SIG-M5 (cell line): Measurements from ENCODE around the gene RNF166.

Experiments
- DNase-seq: peaks from one replicate; lab custom pipeline; 2025; lab: John Stamatoyannopoulos, UW

RNF166 gene

GRCh38 chr16:88706229-88706964, at the start of gene RNF166, which contains the start of gene CTU2:
TSS of gene RNF166 (minus strand) at chr16:88706408. CDS start at chr16:88706325, 83 bp downstream.
TSS of gene CTU2 (plus strand) at chr16:88706503. CDS start at chr16:88706531, 28 bp downstream.
- no peak for DNase-seq

- no peak for DNase-seq
These were observed 48.9 kb upstream of the RNF166 start for GRCh38 chr16:88754912-88755744.

DNA sequence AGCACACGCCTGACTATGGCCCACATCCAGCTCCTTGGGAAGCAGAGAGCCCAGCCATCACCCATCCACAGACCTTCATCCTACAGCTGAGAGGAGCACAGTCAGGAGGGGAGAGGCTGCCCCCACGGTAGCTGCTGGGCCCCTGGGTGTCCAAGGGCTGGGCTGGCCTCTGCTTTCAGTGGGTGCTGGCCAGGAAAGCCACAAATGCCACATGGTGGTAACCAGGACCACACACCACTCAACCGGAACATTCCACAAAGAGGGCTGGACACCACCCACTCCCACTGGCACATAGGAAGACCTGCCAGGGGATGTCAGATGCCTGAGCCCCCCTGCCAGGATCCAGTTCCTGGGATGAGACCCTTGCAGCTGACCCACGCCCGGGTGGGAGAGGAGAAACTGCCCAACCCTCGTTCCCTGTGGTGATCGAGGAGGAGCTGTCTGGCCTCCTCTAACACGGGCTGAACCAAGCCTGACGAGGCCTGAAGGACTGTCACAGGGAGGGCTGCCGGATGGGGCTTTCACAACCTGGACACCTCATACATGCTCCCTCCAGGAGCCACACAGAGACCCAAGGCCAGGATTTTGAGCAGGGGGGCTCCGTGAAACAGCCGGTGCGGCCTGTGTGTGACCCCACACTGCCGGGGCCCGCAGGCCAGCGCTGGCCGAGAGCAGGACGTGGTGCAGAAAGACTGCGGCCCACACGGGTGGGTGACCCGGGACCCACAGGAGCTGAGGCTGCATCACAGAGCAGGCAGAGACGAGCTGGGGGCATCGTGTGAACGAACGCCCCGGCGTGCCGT, 48.1 kb upstream of the RNF166 start:
- DNase-seq = no peak

DNA sequence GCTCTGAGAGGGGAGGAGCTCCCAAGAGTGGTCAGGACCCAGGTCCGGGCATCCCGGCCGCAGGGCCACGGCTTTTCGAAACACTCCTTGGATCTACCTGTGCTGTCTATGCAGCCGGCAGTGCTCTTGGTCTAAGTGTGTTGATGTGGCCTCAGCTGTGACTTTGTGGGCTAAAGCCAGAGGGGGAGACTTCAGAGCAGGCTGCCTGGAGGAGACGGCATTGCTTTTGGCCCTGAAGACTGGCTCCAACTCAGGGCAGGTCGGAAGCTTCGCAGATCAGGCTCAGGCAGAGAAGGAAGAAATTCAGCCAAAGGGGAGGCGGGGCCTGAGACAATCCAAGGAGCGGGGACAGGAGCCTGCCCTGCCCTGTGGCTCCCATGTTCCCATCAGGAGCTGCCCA, 47.4 kb upstream of the RNF166 start:
- no peak for DNase-seq

- DNase-seq = no peak
These were observed 47.0 kb upstream of the RNF166 start for GRCh38 chr16:88753191-88753590.

- no peak for DNase-seq
These were observed 46.3 kb upstream of the RNF166 start for GRCh38 chr16:88752386-88753002.

DNA sequence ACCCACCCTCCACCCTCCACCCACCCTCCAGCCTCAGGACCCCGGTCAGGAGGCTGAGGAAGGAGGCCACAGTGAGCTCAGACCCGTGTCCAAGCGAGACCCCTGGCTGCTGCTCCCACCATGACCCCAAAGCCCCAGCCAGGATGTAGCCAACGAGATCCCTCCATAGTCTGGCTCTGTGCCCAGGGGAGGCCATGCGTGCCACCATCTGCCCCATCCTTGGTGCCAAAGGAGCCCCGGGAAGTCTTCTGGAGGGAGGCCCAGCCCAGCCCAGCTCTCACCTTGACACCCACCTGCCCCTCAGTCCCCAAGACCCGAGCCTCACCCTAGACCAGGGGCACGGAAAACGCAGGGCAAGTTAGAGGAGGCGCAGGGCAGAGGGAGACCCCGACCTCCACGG, 44.6 kb upstream of the RNF166 start:
- no peak for DNase-seq

GRCh38 chr16:88749358-88749757, 43.1 kb upstream of the RNF166 start:
- DNase-seq = no peak

GRCh38 chr16:88748364-88748763, 42.2 kb upstream of the RNF166 start:
- no peak for DNase-seq

DNA sequence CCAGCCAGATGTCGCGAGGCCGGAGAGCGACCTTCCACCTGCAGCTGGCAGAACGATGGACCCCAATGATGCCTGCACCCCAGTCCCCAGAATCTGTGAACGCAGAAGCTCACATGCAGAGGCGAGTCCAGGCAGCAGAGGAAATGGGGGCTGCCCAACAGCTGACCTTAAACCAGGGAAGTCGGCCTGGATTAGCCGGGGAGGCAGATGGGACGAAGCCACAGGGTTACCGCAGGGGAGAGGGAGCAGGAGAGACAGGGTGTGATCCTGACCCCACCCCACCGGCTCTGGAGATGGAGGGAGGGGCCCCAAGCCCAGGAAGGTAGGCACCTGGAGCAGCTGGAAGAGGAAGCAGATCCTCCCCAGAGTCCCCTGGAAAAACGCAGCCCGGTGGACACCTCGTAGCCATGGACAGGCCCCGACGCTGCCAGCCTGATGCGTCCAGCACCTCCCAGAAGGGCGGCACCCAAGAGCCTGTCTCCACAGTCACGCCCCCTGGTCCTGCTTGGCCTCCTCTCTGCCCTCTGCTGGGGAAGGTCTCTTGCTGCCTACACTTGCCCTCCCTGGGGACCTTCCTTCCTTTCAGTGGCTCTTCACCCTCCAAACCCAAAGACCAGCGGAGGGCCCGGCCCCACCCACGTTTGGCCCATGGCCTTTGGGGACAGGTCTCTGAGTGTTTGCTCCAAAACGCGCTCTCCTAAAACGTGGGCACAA, 41.5 kb upstream of the RNF166 start:
- DNase-seq = peak; percentile 4

GRCh38 chr16:88746506-88746905, 40.3 kb upstream of the RNF166 start:
- no peak for DNase-seq

GRCh38 chr16:88744577-88745521, 38.6 kb upstream of the RNF166 start:
- DNase-seq = no peak

- no peak for DNase-seq
These were observed 37.7 kb upstream of the RNF166 start for GRCh38 chr16:88743693-88744576.

DNA sequence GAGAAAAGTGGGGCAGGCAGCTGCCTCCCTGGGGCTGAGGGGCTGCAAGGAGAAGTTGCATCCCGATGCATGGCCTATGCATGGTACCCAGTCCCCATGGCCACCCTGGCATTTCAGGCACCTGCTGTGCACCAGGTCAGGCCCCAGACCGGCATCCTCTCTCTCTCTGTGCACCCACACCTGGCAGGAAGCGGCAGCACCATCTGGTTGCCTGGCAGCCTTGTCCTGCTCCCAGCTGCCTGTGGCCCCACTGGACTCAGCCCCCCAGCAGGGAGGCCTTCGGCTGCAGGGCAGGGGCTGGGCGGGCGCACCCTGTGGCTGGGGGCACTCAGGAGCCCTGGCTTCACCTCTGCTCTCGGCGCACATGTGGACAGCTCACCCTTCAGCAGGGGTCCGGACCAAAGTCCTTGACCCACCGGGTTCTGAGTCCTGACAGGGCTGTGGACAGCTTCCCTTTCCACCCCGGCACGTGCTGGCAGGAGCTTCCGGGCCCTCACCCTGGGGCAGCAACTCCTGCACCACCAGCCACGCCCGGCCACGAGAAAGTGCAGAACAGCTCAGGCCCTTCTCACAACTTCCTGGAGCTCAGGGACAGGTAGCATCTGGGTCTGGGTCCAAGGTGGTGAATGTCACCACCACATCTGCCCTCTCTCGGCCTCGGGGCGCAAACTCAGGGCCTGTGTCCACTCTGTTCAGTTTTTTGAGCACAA, 36.8 kb upstream of the RNF166 start:
- no peak for DNase-seq

GRCh38 chr16:88741368-88741767, 35.2 kb upstream of the RNF166 start:
- DNase-seq = no peak

DNA sequence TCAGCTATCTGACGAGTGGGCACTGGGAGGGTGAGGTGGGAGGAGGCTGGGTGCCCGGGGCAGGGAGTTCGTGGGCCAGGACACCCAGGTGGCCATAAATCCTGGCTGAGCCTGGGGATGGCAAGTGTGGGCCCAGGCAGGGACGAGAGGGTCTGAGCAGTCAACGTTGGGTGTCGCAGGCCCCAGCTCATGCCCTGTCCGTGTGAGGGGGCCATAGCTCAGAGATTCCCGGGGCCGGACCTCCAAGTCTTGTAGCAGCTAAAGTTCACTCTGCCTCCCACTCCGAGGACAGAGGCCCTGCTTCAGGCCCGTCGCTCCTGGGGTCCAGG, 34.5 kb upstream of the RNF166 start:
- no peak for DNase-seq

DNA sequence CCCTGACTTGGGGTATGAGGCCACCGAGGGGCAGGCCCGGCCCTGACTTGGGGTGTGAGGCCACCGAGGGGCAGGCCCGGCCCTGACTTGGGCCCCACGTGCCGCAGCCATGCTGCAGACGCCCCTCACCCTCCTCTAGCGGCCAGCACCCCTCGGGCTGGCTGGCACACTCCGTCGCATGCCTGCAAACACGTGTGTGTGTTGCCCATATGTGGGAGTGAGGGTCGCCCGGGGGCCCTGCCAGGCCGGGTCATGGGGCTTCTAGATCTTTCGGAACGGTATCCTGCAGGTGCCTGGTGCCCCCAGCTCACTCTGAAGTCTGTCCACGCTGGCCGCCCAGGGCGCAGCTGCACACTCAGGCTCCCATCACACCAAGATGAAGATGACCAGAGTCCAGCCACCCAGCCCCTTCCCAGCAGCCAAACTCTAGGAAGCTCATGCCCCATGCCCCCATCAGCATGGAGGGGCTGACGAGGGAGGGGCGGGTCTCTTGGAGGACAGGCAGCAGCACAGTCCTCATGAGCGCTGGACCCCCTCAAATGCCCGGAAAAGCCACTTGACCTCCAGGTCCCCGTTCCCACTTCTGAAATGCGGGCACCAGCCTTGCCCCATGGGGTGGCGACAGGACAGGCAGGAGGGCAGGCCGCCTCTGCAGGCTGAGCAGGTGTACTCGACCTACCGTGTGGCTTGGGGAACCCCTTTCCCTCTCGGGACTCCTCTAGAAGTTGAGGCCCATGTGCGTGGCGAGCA, 33.9 kb upstream of the RNF166 start:
- no peak for DNase-seq
